ENCODE measurements around the gene RFTN1. TPM values are rescaled to one million over a fixed set of nuclear protein-coding genes. Genes with fewer than 3 reads are reported as not detected.

RFTN1 gene
- total and polyA plus RNA-seq, 2 donors (not counting 3 experiments of a cell fraction or from before 2014, with no cell fraction given) = 40.3 to 43.3 TPM

DNA sequence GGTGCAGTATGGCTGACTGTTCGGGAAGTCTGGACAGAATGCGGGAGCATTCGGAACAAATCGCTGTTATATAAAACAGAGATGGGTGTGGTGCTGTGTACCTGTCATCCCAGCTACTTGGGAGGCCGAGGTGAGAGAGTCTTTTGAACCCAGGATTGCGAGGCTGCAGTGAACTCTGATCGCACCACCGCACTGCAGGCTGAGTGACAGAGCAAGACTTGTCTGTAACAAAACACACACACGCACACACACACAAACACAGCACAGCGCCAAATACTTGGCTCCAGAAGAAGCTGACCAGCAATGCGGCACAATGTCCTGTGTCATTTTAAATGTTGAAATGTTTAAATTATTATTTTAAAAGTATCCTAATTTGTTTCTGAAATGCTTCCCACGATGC lies 12.6 kb downstream of the RFTN1 start:
- dilution Hi-C loops (cut with MboI; ENCODE audit: extremely low pct_ligation_motif_present, low sequenced_read_pairs) (no loop called here), intact Hi-C loops (cut with micrococcal nuclease) (no loop called here)
- H3K79me2 ChIP-seq (ENCODE audit: control insufficient read depth, insufficient read depth, low read length) = peaks cover 6% of the 10 kb centered on the region
- H3K27ac ChIP-seq (ENCODE audit: insufficient read depth, low read depth, low read length) = no peak overlapping the region
- no peak overlapping the region for H3K4me2 ChIP-seq (ENCODE audit: insufficient read depth, low read length)
- ChIA-PET CTCF (interaction anchor here (0.7 to 1.3 kb wide), 3 partner anchors 16 to 210 kb away, joined by 3 to 4 read pairs (median 3); no protein-coding TSS in a partner anchor), POLR2A (no interaction called here)
- no peaks in the 10 kb centered on the region for H3K36me3 ChIP-seq (ENCODE audit: control insufficient read depth in 2 of 2, extremely low read depth in 1 of 2, insufficient read depth in 2 of 2, low read length in 2 of 2)
- H3K9me1 ChIP-seq (replicated peaks; ENCODE audit: control insufficient read depth, extremely low read depth, insufficient read depth, low read length) = no peaks in the 10 kb centered on the region
- no peak overlapping the region for H2AFZ ChIP-seq (ENCODE audit: low read depth, low read length)
- TF ChIP-seq POLR2AphosphoS5 (IDR thresholded peaks at IDR 0.05; ENCODE audit: insufficient read depth, low read depth, low read length) (no peak), JUN (IDR thresholded peaks at IDR 0.05; ENCODE audit: borderline replicate concordance, insufficient read depth, insufficient read length, low read depth) (no peak), FOS (IDR thresholded peaks at IDR 0.05; ENCODE audit: borderline replicate concordance, insufficient read depth, low read length) (no peak), GATA2 (IDR thresholded peaks at IDR 0.05; ENCODE audit: insufficient read depth, insufficient read length, low read depth, low read length) (no peak), MYC (IDR thresholded peaks at IDR 0.05; ENCODE audit: low read depth, low read length) (no peak), POLR2A (IDR thresholded peaks at IDR 0.05; ENCODE audit: low read depth, low read length) (no peak), EZH2 (IDR thresholded peaks at IDR 0.05; ENCODE audit: borderline replicate concordance, low read depth, low read length, severe bottlenecking) (no peak)
- TF ChIP-seq, protein P1, sequence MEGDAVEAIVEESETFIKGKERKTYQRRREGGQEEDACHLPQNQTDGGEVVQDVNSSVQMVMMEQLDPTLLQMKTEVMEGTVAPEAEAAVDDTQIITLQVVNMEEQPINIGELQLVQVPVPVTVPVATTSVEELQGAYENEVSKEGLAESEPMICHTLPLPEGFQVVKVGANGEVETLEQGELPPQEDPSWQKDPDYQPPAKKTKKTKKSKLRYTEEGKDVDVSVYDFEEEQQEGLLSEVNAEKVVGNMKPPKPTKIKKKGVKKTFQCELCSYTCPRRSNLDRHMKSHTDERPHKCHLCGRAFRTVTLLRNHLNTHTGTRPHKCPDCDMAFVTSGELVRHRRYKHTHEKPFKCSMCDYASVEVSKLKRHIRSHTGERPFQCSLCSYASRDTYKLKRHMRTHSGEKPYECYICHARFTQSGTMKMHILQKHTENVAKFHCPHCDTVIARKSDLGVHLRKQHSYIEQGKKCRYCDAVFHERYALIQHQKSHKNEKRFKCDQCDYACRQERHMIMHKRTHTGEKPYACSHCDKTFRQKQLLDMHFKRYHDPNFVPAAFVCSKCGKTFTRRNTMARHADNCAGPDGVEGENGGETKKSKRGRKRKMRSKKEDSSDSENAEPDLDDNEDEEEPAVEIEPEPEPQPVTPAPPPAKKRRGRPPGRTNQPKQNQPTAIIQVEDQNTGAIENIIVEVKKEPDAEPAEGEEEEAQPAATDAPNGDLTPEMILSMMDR (IDR thresholded peaks at IDR 0.05; ENCODE audit: extremely low read depth in 1 of 2, insufficient read depth in 1 of 2, low read depth in 1 of 2, low read length in 2 of 2) = no peak
- TF ChIP-seq, protein P2, sequence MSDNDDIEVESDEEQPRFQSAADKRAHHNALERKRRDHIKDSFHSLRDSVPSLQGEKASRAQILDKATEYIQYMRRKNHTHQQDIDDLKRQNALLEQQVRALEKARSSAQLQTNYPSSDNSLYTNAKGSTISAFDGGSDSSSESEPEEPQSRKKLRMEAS (IDR thresholded peaks at IDR 0.05; ENCODE audit: insufficient read depth, insufficient read length) = no peak
- DNase-seq (ENCODE audit: low read depth, low spot score) (no peak), FAIRE-seq (no peak)
- H3K9me3 ChIP-seq (replicated peaks; ENCODE audit: control insufficient read depth, insufficient read depth, low read length) = no peaks in the 10 kb centered on the region
- H3K9ac ChIP-seq (replicated peaks; ENCODE audit: extremely low read depth, insufficient read depth, low read length) = no peak overlapping the region
- H3K4me3 ChIP-seq (replicated peaks in 1 of 3; ENCODE audit: insufficient read depth in 1 of 3, low read depth in 1 of 3, low read length in 3 of 3) = no peak overlapping the region
- no peaks in the 10 kb centered on the region for H3K27me3 ChIP-seq (ENCODE audit: control insufficient read depth in 2 of 2, insufficient read depth in 2 of 2, low read length in 2 of 2)
- no peaks in the 10 kb centered on the region for H4K20me1 ChIP-seq (replicated peaks; ENCODE audit: control insufficient read depth, extremely low read depth, insufficient read depth, low read length)
- peaks cover 10% of the 10 kb centered on the region for H3K4me1 ChIP-seq (ENCODE audit: control insufficient read depth, extremely low read depth, insufficient read depth, low read length)
- BruUV-seq (replicated peaks) = no TSS peak
